H9 (cell line): ENCODE measurements around the gene BMP2K. TPM values are rescaled to one million over a fixed set of nuclear protein-coding genes. Genes with fewer than 3 reads are reported as not detected.

Experiments used
- DNase-seq: peaks from one replicate; pipeline ENCODE4 v3.0.0-alpha.2; 2017
- H2AFZ ChIP-seq: one replicate; pipeline ENCODE4 v1.6.1; 2013; ENCODE audit warnings: mild to moderate bottlenecking, low read length, control low read depth, moderate library complexity
- H2AK5ac ChIP-seq: 2 replicates; pipeline ENCODE4 v1.6.1; 2013; ENCODE audit warnings: low read length, control low read depth, mixed read lengths; ENCODE audit not compliant: insufficient read length
- H2BK120ac ChIP-seq: one replicate; pipeline ENCODE4 v1.6.1; 2013; ENCODE audit warnings: low read depth, mild to moderate bottlenecking, low read length, control low read depth, inconsistent platforms; ENCODE audit not compliant: poor library complexity, severe bottlenecking
- H2BK12ac ChIP-seq: 2 replicates; pipeline ENCODE4 v1.6.1; 2013; ENCODE audit warnings: low read length, control low read depth, mixed read lengths, low read depth; ENCODE audit not compliant: insufficient read length
- H2BK15ac ChIP-seq: 2 replicates; pipeline ENCODE4 v1.6.1; 2013; ENCODE audit warnings: low read depth, low read length, control low read depth
- H2BK20ac ChIP-seq: one replicate; pipeline ENCODE4 v1.6.1; 2013; ENCODE audit warnings: low read depth, mild to moderate bottlenecking, low read length, control low read depth, inconsistent platforms; ENCODE audit not compliant: poor library complexity, severe bottlenecking
- H2BK5ac ChIP-seq: 2 replicates; pipeline ENCODE4 v1.6.1; 2013; ENCODE audit warnings: low read length, control low read depth, mixed read lengths; ENCODE audit not compliant: insufficient read length
- H3K14ac ChIP-seq: 2 replicates; pipeline ENCODE4 v1.6.1; 2013; ENCODE audit warnings: low read length, control low read depth; ENCODE audit not compliant: insufficient read depth
- H3K18ac ChIP-seq: 2 replicates; pipeline ENCODE4 v1.6.1; 2013; ENCODE audit warnings: low read depth, mild to moderate bottlenecking, mixed read lengths, low read length, control low read depth; ENCODE audit not compliant: insufficient read length
- H3K23ac ChIP-seq: 2 replicates; pipeline ENCODE4 v1.6.1; 2013; ENCODE audit warnings: low read length, control low read depth, mixed read lengths, low read depth; ENCODE audit not compliant: insufficient read length
- H3K23me2 ChIP-seq: 2 replicates; pipeline ENCODE4 v1.6.1; 2013; ENCODE audit warnings: low read depth, mild to moderate bottlenecking, mixed read lengths, low read length, control low read depth; ENCODE audit not compliant: insufficient read length, poor library complexity, severe bottlenecking
- H3K27ac ChIP-seq: 2 replicates; pipeline ENCODE4 v1.5.1; 2013; ENCODE audit warnings: low read length, control low read depth, mixed read lengths, low read depth; ENCODE audit not compliant: insufficient read length
- H3K27me3 ChIP-seq: 2 replicates; pipeline ENCODE4 v1.6.1; 2013; ENCODE audit warnings: low read length, control low read depth, inconsistent platforms; ENCODE audit not compliant: insufficient read depth
- H3K4ac ChIP-seq: 2 replicates; pipeline ENCODE4 v1.6.1; 2013; ENCODE audit warnings: low read depth, mild to moderate bottlenecking, control low read depth, inconsistent platforms, low read length, moderate library complexity
- H3K4me1 ChIP-seq: 2 replicates; pipeline ENCODE4 v1.6.1; 2013; ENCODE audit warnings: low read length, control low read depth, inconsistent platforms; ENCODE audit not compliant: insufficient read depth
- H3K4me2 ChIP-seq: 2 replicates; pipeline ENCODE4 v1.6.1; 2013; ENCODE audit warnings: low read length, control low read depth, mixed read lengths; ENCODE audit not compliant: insufficient read length, insufficient read depth
- H3K56ac ChIP-seq: 2 replicates; pipeline ENCODE4 v1.6.1; 2013; ENCODE audit warnings: low read depth, mild to moderate bottlenecking, mixed read lengths, low read length, control low read depth; ENCODE audit not compliant: insufficient read length
- H3K79me1 ChIP-seq: 2 replicates; pipeline ENCODE4 v1.6.1; 2013; ENCODE audit warnings: low read depth, mild to moderate bottlenecking, moderate library complexity, low read length, control low read depth, inconsistent platforms; ENCODE audit not compliant: insufficient read depth, poor library complexity, severe bottlenecking
- H3K79me2 ChIP-seq: 2 replicates; pipeline ENCODE4 v1.6.1; 2013; ENCODE audit warnings: low read length, control low read depth, inconsistent platforms; ENCODE audit not compliant: insufficient read depth
- H3K9ac ChIP-seq: 2 replicates; pipeline ENCODE4 v1.6.1; 2013; ENCODE audit warnings: low read length, control low read depth, mixed read lengths; ENCODE audit not compliant: insufficient read length; ENCODE audit errors: extremely low read depth
- H3K9me3 ChIP-seq: one replicate; pipeline ENCODE4 v1.6.1; 2013; ENCODE audit warnings: low read depth, low read length, inconsistent platforms; ENCODE audit not compliant: control insufficient read depth
- H3T11ph ChIP-seq: one replicate; pipeline ENCODE4 v1.6.1; 2013; ENCODE audit warnings: mild to moderate bottlenecking, low read length, control low read depth, inconsistent platforms
- H4K20me1 ChIP-seq: one replicate; pipeline ENCODE4 v1.6.1; 2013; ENCODE audit not compliant: control insufficient read depth, insufficient read length, insufficient read depth
- H4K5ac ChIP-seq: 2 replicates; pipeline ENCODE4 v1.6.1; 2013; ENCODE audit warnings: low read depth, mild to moderate bottlenecking, mixed read lengths, low read length, control low read depth; ENCODE audit not compliant: insufficient read length
- H4K8ac ChIP-seq: replicated peaks from 2 replicates; pipeline ENCODE4 v1.6.1; 2013; ENCODE audit warnings: low read length, control low read depth, mixed read lengths, low read depth; ENCODE audit not compliant: insufficient read length
- H4K91ac ChIP-seq: 2 replicates; pipeline ENCODE4 v1.6.1; 2013; ENCODE audit warnings: low read depth, mild to moderate bottlenecking, moderate library complexity, mixed read lengths, low read length, control low read depth; ENCODE audit not compliant: insufficient read length
- H3K27ac Mint-ChIP-seq, 3 experiments: 2 replicates in 2 of 3; 3 replicates in 1 of 3; pipeline ENCODE4 v1.8.0; 2020 to 2021; ENCODE audit warnings: mixed read lengths in 3 of 3, mild to moderate bottlenecking in 1 of 3, moderate library complexity in 1 of 3
- H3K27me3 Mint-ChIP-seq: 2 replicates; pipeline ENCODE4 v1.8.0; 2021; ENCODE audit warnings: low read depth, mild to moderate bottlenecking, moderate library complexity, mixed read lengths
- H3K36me3 Mint-ChIP-seq, 3 experiments: 2 replicates in 2 of 3; 3 replicates in 1 of 3; pipeline ENCODE4 v1.8.0; 2020 to 2021; ENCODE audit warnings: low read depth in 3 of 3, mixed read lengths in 3 of 3; ENCODE audit not compliant: insufficient read depth in 1 of 3
- H3K4me1 Mint-ChIP-seq, 2 experiments: 2 replicates each; pipeline ENCODE4 v1.8.0; 2020; ENCODE audit warnings: mixed read lengths in 2 of 2
- H3K4me3 Mint-ChIP-seq, 2 experiments: 2 replicates in 1 of 2; 3 replicates in 1 of 2; pipeline ENCODE4 v1.8.0; 2020 to 2021; ENCODE audit warnings: mild to moderate bottlenecking in 2 of 2, mixed read lengths in 2 of 2, moderate library complexity in 1 of 2
- H3K9me3 Mint-ChIP-seq, 2 experiments: 2 replicates in 1 of 2; 3 replicates in 1 of 2; pipeline ENCODE4 v1.8.0; 2020; ENCODE audit warnings: mild to moderate bottlenecking in 2 of 2, mixed read lengths in 2 of 2, moderate library complexity in 1 of 2
- WGBS: extraction: QIAGEN DNeasy Blood & Tissue Kit; methylation state at CpG from one replicate; pipeline ENCODE4 v1.1.7; 2013; ENCODE audit warnings: missing lambda C conversion rate, low lambda C conversion rate, mixed read lengths; ENCODE audit not compliant: insufficient read length; ENCODE audit errors: extremely low coverage; 5-methylcytosine and 5-hydroxymethylcytosine counted together
- total RNA-seq: library from RNA; stranded (reverse); gene quantifications from 2 replicates; pipeline ENCODE4 v1.2.1, GENCODE V29; 2021
- TF ChIP-seq, protein P1 (sequence below): fragments of 200-600 bp; sonication (generic); conservative IDR thresholded peaks from 3 replicates; pipeline ENCODE4 v1.8.0; 2021; ENCODE audit warnings: antibody characterized with exemption, mild to moderate bottlenecking

The BMP2K gene
- total RNA-seq, 1 experiment from 2014 or later = 26.4 TPM

- Histone ChIP-seq H3K14ac (no peak overlapping the region), H3K9ac (no peak overlapping the region), H3K23me2 (no peaks in the 10 kb centered on the region), H4K5ac (no peak overlapping the region), H2BK20ac (no peak overlapping the region), H3K4me2 (no peak overlapping the region), H3K23ac (no peak overlapping the region), H3K4ac (no peak overlapping the region), H3K27ac (no peak overlapping the region), H4K8ac (no peak overlapping the region), H2AFZ (no peak overlapping the region), H3K4me1 (no peaks in the 10 kb centered on the region), H2BK120ac (no peak overlapping the region), H3T11ph (no peak overlapping the region), H3K56ac (no peak overlapping the region), H4K20me1 (no peaks in the 10 kb centered on the region), H3K27me3 (no peaks in the 10 kb centered on the region), H3K79me1 (no peaks in the 10 kb centered on the region), H2BK5ac (no peak overlapping the region), H4K91ac (no peak overlapping the region), H3K9me3 (no peaks in the 10 kb centered on the region), H3K18ac (no peak overlapping the region), H2BK12ac (no peak overlapping the region), H2AK5ac (no peak overlapping the region), H3K79me2 (peaks cover 2% of the 10 kb centered on the region; the same call in 1 of the 2 replicates), H2BK15ac (no peak overlapping the region)
- peaks cover 2 to 5% of the 10 kb centered on the region in 2 experiments; a peak in 1 of 5 replicates for H3K9me3 Mint-ChIP-seq
- H3K27ac Mint-ChIP-seq = no peak overlapping the region; a peak in 1 of 7 replicates
- no peaks in the 10 kb centered on the region for H3K27me3 Mint-ChIP-seq
- no peak overlapping the region for H3K4me3 Mint-ChIP-seq
- DNase-seq = no peak
- H3K36me3 Mint-ChIP-seq = peaks cover 5 to 8% (median 7%) of the 10 kb centered on the region in 3 experiments
- TF ChIP-seq, protein P1, sequence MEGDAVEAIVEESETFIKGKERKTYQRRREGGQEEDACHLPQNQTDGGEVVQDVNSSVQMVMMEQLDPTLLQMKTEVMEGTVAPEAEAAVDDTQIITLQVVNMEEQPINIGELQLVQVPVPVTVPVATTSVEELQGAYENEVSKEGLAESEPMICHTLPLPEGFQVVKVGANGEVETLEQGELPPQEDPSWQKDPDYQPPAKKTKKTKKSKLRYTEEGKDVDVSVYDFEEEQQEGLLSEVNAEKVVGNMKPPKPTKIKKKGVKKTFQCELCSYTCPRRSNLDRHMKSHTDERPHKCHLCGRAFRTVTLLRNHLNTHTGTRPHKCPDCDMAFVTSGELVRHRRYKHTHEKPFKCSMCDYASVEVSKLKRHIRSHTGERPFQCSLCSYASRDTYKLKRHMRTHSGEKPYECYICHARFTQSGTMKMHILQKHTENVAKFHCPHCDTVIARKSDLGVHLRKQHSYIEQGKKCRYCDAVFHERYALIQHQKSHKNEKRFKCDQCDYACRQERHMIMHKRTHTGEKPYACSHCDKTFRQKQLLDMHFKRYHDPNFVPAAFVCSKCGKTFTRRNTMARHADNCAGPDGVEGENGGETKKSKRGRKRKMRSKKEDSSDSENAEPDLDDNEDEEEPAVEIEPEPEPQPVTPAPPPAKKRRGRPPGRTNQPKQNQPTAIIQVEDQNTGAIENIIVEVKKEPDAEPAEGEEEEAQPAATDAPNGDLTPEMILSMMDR = no peak
- 100% methylated on average over 2 of the region's 5 CpGs for WGBS
- H3K4me1 Mint-ChIP-seq = no peaks in the 10 kb centered on the region
These were observed 23.7 kb downstream of the BMP2K start for GRCh38 chr4:78799551-78800495.
